ENCODE results near the gene ZC3H18.
A peak's percentile ranks its signal among the peaks of the same experiment; 100 is the strongest.

Gene ZC3H18

DNA sequence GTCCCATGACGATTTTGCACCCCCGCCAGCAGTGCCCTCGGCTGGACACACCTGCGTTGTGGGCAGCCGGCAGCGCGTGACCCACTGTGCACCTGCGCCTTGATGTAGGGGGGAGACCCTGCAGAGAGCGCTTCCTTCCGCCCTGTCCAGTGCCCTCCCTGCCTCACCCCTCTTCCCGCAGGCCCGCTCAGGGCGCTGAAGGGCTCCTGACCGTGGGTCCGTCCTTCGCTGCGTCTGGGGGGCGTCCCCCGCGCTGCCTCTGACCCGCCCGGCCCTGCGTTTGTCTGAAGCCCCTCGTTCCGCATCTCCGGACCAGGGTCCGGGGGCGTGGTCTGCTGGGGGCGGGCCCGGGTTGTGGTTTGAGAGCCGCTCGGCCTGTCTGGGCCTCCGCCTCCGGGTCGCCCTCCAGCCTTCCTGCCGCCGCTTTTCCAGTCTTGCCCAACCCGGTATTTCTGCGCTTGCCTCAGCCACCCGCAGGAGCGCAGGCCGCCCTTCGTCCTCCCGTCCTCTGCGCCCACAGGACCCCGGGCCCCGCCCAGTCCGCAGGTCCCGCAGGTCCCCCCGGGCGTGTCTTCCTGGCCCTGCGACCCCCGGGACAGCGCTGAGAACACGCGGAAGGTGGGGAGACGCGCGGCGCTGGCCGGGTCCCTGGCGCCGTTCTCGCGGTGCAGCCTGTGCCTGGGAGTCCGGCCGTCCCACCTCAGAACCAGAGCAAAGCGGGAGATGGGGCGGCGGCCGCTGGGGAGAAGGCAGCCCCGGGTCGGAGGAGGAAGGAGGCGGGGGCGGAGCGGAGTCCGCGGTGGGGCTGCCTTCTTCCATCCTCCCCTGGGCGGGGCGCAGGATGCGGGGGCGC is 64.2 kb downstream of the ZC3H18 start:
- peak overlapping the region; percentile 56 for H3K4me3 ChIP-seq (ENCODE audit: low read depth, low read length)
- peak; percentile 56 for DNase-seq (ENCODE audit: low read depth)
- TF ChIP-seq, protein P1, sequence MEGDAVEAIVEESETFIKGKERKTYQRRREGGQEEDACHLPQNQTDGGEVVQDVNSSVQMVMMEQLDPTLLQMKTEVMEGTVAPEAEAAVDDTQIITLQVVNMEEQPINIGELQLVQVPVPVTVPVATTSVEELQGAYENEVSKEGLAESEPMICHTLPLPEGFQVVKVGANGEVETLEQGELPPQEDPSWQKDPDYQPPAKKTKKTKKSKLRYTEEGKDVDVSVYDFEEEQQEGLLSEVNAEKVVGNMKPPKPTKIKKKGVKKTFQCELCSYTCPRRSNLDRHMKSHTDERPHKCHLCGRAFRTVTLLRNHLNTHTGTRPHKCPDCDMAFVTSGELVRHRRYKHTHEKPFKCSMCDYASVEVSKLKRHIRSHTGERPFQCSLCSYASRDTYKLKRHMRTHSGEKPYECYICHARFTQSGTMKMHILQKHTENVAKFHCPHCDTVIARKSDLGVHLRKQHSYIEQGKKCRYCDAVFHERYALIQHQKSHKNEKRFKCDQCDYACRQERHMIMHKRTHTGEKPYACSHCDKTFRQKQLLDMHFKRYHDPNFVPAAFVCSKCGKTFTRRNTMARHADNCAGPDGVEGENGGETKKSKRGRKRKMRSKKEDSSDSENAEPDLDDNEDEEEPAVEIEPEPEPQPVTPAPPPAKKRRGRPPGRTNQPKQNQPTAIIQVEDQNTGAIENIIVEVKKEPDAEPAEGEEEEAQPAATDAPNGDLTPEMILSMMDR (conservative IDR thresholded peaks at IDR 0.05; ENCODE audit: low read depth, low read length) = no peak

DNA sequence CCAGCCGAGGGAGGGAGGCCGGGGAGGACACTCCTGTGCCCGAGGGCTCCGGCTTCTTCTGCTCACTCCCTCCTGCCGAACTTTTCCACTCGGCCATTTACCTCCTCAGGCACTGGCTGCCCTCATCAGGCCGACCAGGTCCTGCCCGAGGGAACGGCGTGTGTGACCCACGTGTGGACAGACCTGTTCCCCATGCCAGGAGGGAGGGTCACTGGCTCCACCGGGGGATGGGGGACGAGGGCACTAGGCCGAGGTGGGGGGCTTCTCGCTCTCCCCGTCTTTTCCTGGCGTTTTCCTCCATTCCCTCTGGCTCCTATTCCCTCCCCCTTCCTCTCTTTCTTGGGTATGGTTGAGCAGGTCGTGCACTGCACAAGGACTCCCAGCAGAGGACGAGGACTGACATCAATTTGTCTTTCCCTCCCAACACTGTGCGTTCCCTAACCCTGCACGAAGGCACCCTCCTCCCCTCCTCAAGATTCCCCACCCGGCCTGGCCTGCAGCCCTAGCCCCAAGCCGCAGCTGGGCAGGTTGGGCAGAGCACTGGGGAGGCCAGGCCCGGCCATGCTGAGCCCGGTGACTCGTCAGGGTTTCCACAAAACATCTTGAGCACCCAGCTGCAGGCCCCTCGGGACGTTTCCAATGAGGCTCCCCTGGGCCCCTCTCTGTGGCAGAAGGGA is 64.9 kb downstream of the ZC3H18 start:
- TF ChIP-seq, protein P1 (conservative IDR thresholded peaks at IDR 0.05; ENCODE audit: low read depth, low read length) = no peak
- no peak for DNase-seq (ENCODE audit: low read depth)
- H3K4me3 ChIP-seq (ENCODE audit: low read depth, low read length) = peak overlapping the region; percentile 56

DNA sequence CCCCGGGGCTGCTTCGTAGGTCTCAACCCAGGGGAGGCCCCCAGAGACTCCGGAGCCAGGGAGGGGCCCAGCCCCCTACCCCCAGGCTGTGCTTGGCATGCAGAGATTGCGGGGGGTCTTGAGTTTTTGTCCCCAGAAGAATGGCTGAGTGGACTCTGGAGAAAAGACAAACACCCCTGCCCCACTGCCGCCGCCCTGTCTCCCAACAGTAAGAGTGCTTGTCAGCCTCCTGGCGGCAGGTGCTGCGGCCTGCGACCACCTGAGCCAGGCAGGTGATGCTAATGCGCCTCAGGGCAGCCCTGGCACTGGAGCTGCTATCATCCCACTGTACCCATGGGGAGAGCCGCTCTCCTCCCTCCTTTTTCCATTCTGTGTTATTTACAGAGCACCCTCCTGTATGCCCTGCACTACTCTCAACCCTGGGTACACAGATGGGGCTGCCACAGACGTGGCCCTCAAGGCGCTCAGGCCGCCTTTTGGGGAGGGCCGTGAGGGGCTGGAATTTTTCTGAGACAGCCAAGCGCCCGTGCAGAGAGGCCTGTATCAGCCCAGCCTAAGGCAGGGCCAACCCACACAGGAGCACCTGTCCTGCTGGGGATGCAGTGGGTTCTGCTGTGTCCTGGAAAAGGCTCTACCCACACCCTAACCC is 65.6 kb downstream of the ZC3H18 start:
- no peak overlapping the region for H3K4me3 ChIP-seq (ENCODE audit: low read depth, low read length)
- TF ChIP-seq, protein P1 (conservative IDR thresholded peaks at IDR 0.05; ENCODE audit: low read depth, low read length) = no peak
- no peak for DNase-seq (ENCODE audit: low read depth)

DNA sequence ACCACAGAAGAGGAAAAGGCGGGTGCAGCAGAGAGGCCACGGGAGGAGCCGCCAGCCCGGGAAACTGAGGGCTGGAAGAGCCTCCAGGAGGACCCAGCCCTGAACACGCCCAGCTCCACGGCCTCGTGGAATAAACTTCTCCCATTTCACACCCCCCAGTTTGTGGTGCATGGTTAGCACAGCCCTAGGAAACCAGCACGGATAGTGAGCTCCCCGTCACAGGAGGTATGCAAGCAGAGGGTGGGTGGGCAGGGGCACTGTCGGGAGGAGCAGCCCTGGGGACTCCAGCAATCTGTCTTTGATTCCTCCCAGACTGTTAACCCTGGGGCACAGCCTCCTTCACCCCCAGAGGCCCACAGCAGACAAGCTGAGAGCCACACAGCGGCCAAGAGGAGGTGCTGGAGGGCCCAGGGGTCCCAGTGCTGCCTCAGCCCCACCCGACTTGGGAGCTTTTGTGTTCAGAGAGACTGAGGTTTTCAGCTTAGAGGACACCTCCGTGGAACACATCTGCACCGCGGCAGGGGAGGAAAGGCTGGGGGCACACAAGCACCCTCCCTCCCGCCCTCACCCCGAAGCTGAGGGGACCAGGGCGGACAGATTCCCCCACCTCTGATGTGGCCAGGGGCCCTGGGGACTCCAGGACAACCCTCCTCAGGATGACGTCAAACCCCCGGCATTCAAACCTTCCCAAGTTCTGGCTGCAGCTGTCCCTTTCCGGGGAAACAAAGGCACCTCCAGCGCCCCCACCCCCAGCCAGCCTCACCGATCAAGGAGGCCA is 66.5 kb downstream of the ZC3H18 start:
- H3K4me3 ChIP-seq (ENCODE audit: low read depth, low read length) = no peak overlapping the region
- no peak for DNase-seq (ENCODE audit: low read depth)
- TF ChIP-seq, protein P1 (conservative IDR thresholded peaks at IDR 0.05; ENCODE audit: low read depth, low read length) = no peak

- DNase-seq (ENCODE audit: low read depth) = no peak
Measured at GRCh38 chr16:88638323-88639230, 68.4 kb downstream of the ZC3H18 start, which contains the start of gene IL17C. Gene IL17C, plus strand, starts transcription at chr16:88638572. Its CDS starts 70 bp downstream, at chr16:88638642.

More at GRCh38 chr16:88638323-88639230, 68.4 kb downstream of the ZC3H18 start, which contains the start of gene IL17C:
- no peak within 1 kb of the TSS for H3K4me3 ChIP-seq (ENCODE audit: low read depth, low read length)
- TF ChIP-seq, protein P1 (conservative IDR thresholded peaks at IDR 0.05; ENCODE audit: low read depth, low read length) = no peak

Data from choroid plexus epithelial cell (primary cell).